OCI-LY1 (cell line): ENCODE measurements around the gene KIZ.

ENCODE experiments used
- CTCF ChIP-seq: fragments of 200-600 bp; sonication (generic), shearing (Covaris generic); IDR thresholded peaks from 2 replicates; pipeline ENCODE4 v1.5.1; 2017; ENCODE audit warnings: mild to moderate bottlenecking, antibody characterized with exemption, low read length, moderate library complexity, mixed read lengths
- EZH2 ChIP-seq: fragments of 200-600 bp; sonication (generic), shearing (Covaris generic); IDR thresholded peaks from 2 replicates; pipeline ENCODE4 v1.8.0; 2017; ENCODE audit warnings: borderline replicate concordance, mixed run types, mild to moderate bottlenecking, antibody characterized with exemption, low read length, moderate library complexity, mixed read lengths

- TF ChIP-seq CTCF (no peak), EZH2 (no peak)
Observed at GRCh38 chr20:21179757-21180156, 53.9 kb downstream of the KIZ start.
